GM23338 (cell line): ENCODE results near the gene BUB1. TPM values are rescaled to one million over a fixed set of nuclear protein-coding genes. Genes with fewer than 3 reads are reported as not detected.

Source experiments
- ATAC-seq: fragments of 200-7000 bp; cut with Tn5 transposase; 3 replicates; pipeline ENCODE4 v1.9.1; 2020
- DNase-seq: peaks from one replicate; pipeline ENCODE4 v3.0.0-alpha.2; 2015; ENCODE audit warnings: low spot score
- H2AFZ ChIP-seq: fragments of 200-600 bp; sonication (generic); 2 replicates; pipeline ENCODE4 v1.8.0; 2016; ENCODE audit warnings: antibody characterized with exemption, mild to moderate bottlenecking, moderate library complexity
- H3F3A ChIP-seq: fragments of 200-600 bp; sonication (generic); replicated peaks from 2 replicates; pipeline ENCODE4 v1.8.0; 2017; ENCODE audit warnings: antibody characterized with exemption, mixed run types, low read depth
- H3K27ac ChIP-seq: fragments of 200-600 bp; sonication (generic); 2 replicates; pipeline ENCODE4 v1.6.1; 2016; ENCODE audit warnings: low read depth
- H3K27me3 ChIP-seq: fragments of 200-600 bp; sonication (generic); 2 replicates; pipeline ENCODE4 v1.8.0; 2016; ENCODE audit warnings: mild to moderate bottlenecking, mixed run types, moderate library complexity; ENCODE audit not compliant: insufficient read depth
- H3K36me3 ChIP-seq: fragments of 200-600 bp; sonication (generic); 2 replicates; pipeline ENCODE4 v1.8.0; 2016; ENCODE audit warnings: mild to moderate bottlenecking; ENCODE audit not compliant: insufficient read depth
- H3K4me1 ChIP-seq: fragments of 200-600 bp; sonication (generic); 2 replicates; pipeline ENCODE4 v1.8.0; 2016; ENCODE audit warnings: mild to moderate bottlenecking, moderate library complexity; ENCODE audit not compliant: insufficient read depth
- H3K4me2 ChIP-seq: fragments of 200-600 bp; sonication (generic); 2 replicates; pipeline ENCODE4 v1.7.1; 2017; ENCODE audit warnings: mixed run types
- H3K4me3 ChIP-seq: fragments of 200-600 bp; sonication (generic); 2 replicates; pipeline ENCODE4 v1.6.1; 2016; ENCODE audit warnings: mixed run types
- H3K79me2 ChIP-seq: fragments of 200-600 bp; sonication (generic); replicated peaks from 2 replicates; pipeline ENCODE4 v1.8.0; 2017; ENCODE audit warnings: mild to moderate bottlenecking; ENCODE audit not compliant: insufficient read depth
- H3K9me2 ChIP-seq: fragments of 200-600 bp; sonication (generic); 2 replicates; pipeline ENCODE4 v1.8.0; 2017; ENCODE audit not compliant: insufficient read depth
- H4K20me1 ChIP-seq: fragments of 200-600 bp; sonication (generic); replicated peaks from 2 replicates; pipeline ENCODE4 v1.8.0; 2017; ENCODE audit warnings: mild to moderate bottlenecking; ENCODE audit not compliant: insufficient read depth
- H3K27ac Mint-ChIP-seq: 2 replicates; pipeline ENCODE4 v1.8.0; 2020; ENCODE audit warnings: inconsistent platforms, mild to moderate bottlenecking, moderate library complexity, mixed read lengths
- H3K27me3 Mint-ChIP-seq: 3 replicates; pipeline ENCODE4 v1.8.0; 2022; ENCODE audit warnings: low read depth, mild to moderate bottlenecking, moderate library complexity, mixed read lengths, inconsistent platforms; ENCODE audit not compliant: insufficient read depth, poor library complexity
- H3K36me3 Mint-ChIP-seq: 3 replicates; pipeline ENCODE4 v1.8.0; 2021; ENCODE audit warnings: low read depth, mild to moderate bottlenecking, inconsistent platforms, moderate library complexity, mixed read lengths
- H3K4me1 Mint-ChIP-seq: 3 replicates; pipeline ENCODE4 v1.8.0; 2020; ENCODE audit warnings: mild to moderate bottlenecking, inconsistent platforms, mixed read lengths
- H3K4me3 Mint-ChIP-seq: 3 replicates; pipeline ENCODE4 v1.8.0; 2021; ENCODE audit warnings: moderate library complexity, mild to moderate bottlenecking, inconsistent platforms, mixed read lengths
- H3K9me3 Mint-ChIP-seq: 3 replicates; pipeline ENCODE4 v1.8.0; 2020; ENCODE audit warnings: moderate library complexity, mild to moderate bottlenecking, inconsistent platforms, mixed read lengths
- JUNB ChIP-seq: IDR thresholded peaks from one replicate; pipeline ENCODE4 v1.6.1; 2016; ENCODE audit warnings: antibody characterized with exemption; ENCODE audit not compliant: unreplicated experiment
- NANOG ChIP-seq: IDR thresholded peaks from 2 replicates; pipeline ENCODE4 v1.6.1; 2016; ENCODE audit warnings: antibody characterized with exemption, borderline replicate concordance
- POLR2AphosphoS5 ChIP-seq: IDR thresholded peaks from 2 replicates; pipeline ENCODE4 v1.6.1; 2016; ENCODE audit warnings: antibody characterized with exemption, low read depth
- STAT1 ChIP-seq: IDR thresholded peaks from one replicate; pipeline ENCODE4 v1.6.1; 2016; ENCODE audit warnings: antibody characterized with exemption; ENCODE audit not compliant: unreplicated experiment
- ZNF114 ChIP-seq: fragments of 250-450 bp; sonication (Bioruptor Pico); IDR thresholded peaks from 2 replicates; pipeline ENCODE4 v1.5.0; 2020; ENCODE audit warnings: mild to moderate bottlenecking, moderate library complexity
- ZNF331 ChIP-seq: fragments of 250-450 bp; sonication (Bioruptor Pico); IDR thresholded peaks from 2 replicates; pipeline ENCODE4 v1.5.0; 2020; ENCODE audit warnings: low read depth, mild to moderate bottlenecking, moderate library complexity
- polyA plus RNA-seq: library from polyadenylated mRNA; unstranded; fragments of >200 nt; fragmentation: Nextera tagmentation; extraction: Ambion mirVana; gene quantifications from 2 replicates; pipeline ENCODE4 v1.2.1, GENCODE V29; 2016
- total RNA-seq: library from RNA; depleted of rRNA; stranded (reverse); fragments of >200 nt; shearing (Covaris generic); gene quantifications from 2 replicates; pipeline ENCODE4 v1.2.3, GENCODE V29; 2014
- TF ChIP-seq, protein P1 (sequence below): IDR thresholded peaks from one replicate; pipeline ENCODE4 v1.6.1; 2018; ENCODE audit warnings: antibody characterized with exemption; ENCODE audit not compliant: unreplicated experiment
- TF ChIP-seq, protein P2 (sequence below), 2 experiments: fragments of 200-600 bp in 1 of 2; sonication (generic) in 1 of 2; conservative IDR thresholded peaks; 2 replicates each; pipeline versions ENCODE4 v1.5.1 to v1.6.1; 2016 to 2017; ENCODE audit warnings: antibody characterized with exemption in 2 of 2, low read depth in 2 of 2, mild to moderate bottlenecking in 2 of 2, moderate library complexity in 1 of 2
- TF ChIP-seq, protein P3 (sequence below): IDR thresholded peaks from 2 replicates; pipeline ENCODE4 v1.6.1; 2016; ENCODE audit warnings: antibody characterized with exemption

The BUB1 gene
- total and polyA plus RNA-seq, 2 experiments from 2014 or later = 59.4 to 184 TPM

DNA sequence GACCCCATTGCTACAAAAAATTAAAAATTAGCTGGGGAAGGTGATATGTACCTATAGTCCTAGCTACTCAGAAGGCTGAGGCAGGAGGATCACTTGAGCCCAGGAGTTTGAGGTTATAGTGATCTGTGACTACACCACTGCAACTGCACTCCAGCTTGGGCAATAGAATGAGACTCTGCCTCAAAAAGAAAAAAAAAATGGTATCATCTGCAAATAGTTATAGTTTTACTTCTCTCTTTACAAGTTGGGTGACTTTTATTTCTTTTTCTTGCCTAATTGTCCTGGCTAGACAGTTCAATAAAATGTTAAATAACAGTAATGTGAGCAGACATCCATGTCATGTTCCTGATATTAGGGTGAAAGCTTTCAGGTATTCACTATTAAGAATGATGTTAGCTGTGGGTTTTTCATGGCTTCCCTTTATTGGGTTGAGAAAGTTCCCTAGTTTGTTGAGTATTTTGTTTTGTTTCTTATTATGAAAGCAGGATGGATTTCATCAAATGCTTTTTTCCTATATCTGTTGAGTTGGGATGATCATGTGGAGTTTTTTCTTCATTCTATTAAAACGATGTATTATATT lies 29.6 kb upstream of the BUB1 start:
- no peak for TF ChIP-seq ZNF331
- no peak overlapping the region for H3K4me3 Mint-ChIP-seq
- no peaks in the 10 kb centered on the region for H3K27me3 ChIP-seq

DNA sequence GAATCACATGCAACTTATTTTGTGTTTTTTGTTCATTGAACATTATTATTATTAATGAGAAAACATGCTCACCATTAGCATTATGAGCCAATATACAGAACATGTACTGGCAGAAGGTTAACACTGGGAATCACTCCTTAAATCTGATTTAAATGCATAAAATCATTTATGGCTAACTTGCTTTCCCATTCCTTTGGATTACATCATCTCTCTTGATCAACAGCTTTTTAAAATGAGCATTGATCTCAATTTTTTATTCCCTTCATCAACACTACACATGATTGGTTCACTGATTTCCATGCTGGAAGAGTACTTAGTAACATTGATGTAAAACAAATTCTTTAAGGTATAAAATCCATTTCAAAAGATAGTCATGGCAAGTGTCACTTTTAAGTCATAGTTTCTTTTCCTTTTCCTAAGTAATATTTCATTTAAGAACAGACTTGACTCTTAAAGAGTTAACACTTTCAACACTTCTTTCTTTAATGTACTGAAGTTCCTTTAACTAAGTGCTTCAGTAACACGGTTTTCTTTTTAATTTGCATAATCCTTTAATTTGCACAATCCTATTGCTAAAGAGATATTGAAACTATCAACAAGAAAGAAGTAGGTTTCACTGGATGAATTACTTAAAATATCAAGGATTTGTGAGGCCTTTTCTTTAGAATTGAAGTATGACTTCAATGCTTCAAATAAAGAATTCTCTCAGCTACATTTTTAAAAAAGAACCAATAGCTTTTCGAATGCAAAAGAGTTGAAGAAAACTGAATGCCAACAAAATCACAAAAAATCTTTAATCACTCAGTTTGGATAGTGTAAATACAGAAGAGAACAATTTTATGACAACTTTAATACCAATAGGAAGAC lies 24.9 kb upstream of the BUB1 start:
- Mint-ChIP-seq H3K9me3 (no peaks in the 10 kb centered on the region), H3K27ac (peak overlapping the region; percentile 7; the same call in 1 of the 2 replicates), H3K4me1 (peaks cover 26% of the 10 kb centered on the region), H3K4me3 (no peak overlapping the region), H3K36me3 (no peaks in the 10 kb centered on the region), H3K27me3 (no peaks in the 10 kb centered on the region)
- no peaks in the 10 kb centered on the region for H3F3A ChIP-seq
- ATAC-seq (no peak), DNase-seq (no peak)
- H3K9me2 ChIP-seq = peaks cover 6% of the 10 kb centered on the region; the same call in 1 of the 2 replicates
- H3K36me3 ChIP-seq = no peaks in the 10 kb centered on the region
- peaks cover 22% of the 10 kb centered on the region for H3K4me1 ChIP-seq
- no peaks in the 10 kb centered on the region for H3K27me3 ChIP-seq
- 0 out of 2 replicates have a peak overlapping the region, but pooled peaks have one; percentile 3 for H3K4me2 ChIP-seq
- H3K79me2 ChIP-seq = no peaks in the 10 kb centered on the region
- no peak overlapping the region for H3K4me3 ChIP-seq
- H3K27ac ChIP-seq = no peak overlapping the region
- no peak overlapping the region for H2AFZ ChIP-seq
- H4K20me1 ChIP-seq = no peaks in the 10 kb centered on the region
- TF ChIP-seq, protein P1, sequence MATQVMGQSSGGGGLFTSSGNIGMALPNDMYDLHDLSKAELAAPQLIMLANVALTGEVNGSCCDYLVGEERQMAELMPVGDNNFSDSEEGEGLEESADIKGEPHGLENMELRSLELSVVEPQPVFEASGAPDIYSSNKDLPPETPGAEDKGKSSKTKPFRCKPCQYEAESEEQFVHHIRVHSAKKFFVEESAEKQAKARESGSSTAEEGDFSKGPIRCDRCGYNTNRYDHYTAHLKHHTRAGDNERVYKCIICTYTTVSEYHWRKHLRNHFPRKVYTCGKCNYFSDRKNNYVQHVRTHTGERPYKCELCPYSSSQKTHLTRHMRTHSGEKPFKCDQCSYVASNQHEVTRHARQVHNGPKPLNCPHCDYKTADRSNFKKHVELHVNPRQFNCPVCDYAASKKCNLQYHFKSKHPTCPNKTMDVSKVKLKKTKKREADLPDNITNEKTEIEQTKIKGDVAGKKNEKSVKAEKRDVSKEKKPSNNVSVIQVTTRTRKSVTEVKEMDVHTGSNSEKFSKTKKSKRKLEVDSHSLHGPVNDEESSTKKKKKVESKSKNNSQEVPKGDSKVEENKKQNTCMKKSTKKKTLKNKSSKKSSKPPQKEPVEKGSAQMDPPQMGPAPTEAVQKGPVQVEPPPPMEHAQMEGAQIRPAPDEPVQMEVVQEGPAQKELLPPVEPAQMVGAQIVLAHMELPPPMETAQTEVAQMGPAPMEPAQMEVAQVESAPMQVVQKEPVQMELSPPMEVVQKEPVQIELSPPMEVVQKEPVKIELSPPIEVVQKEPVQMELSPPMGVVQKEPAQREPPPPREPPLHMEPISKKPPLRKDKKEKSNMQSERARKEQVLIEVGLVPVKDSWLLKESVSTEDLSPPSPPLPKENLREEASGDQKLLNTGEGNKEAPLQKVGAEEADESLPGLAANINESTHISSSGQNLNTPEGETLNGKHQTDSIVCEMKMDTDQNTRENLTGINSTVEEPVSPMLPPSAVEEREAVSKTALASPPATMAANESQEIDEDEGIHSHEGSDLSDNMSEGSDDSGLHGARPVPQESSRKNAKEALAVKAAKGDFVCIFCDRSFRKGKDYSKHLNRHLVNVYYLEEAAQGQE = no peak
- TF ChIP-seq ZNF114 (CRISPR knock-in tag) (no peak), POLR2AphosphoS5 (no peak), NANOG (no peak), STAT1 (no peak), JUNB (no peak)
- TF ChIP-seq, protein P2, sequence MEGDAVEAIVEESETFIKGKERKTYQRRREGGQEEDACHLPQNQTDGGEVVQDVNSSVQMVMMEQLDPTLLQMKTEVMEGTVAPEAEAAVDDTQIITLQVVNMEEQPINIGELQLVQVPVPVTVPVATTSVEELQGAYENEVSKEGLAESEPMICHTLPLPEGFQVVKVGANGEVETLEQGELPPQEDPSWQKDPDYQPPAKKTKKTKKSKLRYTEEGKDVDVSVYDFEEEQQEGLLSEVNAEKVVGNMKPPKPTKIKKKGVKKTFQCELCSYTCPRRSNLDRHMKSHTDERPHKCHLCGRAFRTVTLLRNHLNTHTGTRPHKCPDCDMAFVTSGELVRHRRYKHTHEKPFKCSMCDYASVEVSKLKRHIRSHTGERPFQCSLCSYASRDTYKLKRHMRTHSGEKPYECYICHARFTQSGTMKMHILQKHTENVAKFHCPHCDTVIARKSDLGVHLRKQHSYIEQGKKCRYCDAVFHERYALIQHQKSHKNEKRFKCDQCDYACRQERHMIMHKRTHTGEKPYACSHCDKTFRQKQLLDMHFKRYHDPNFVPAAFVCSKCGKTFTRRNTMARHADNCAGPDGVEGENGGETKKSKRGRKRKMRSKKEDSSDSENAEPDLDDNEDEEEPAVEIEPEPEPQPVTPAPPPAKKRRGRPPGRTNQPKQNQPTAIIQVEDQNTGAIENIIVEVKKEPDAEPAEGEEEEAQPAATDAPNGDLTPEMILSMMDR (conservative IDR thresholded peaks at IDR 0.05; ENCODE audit: low read depth in 2 of 2) = no peak
- TF ChIP-seq, protein P3, sequence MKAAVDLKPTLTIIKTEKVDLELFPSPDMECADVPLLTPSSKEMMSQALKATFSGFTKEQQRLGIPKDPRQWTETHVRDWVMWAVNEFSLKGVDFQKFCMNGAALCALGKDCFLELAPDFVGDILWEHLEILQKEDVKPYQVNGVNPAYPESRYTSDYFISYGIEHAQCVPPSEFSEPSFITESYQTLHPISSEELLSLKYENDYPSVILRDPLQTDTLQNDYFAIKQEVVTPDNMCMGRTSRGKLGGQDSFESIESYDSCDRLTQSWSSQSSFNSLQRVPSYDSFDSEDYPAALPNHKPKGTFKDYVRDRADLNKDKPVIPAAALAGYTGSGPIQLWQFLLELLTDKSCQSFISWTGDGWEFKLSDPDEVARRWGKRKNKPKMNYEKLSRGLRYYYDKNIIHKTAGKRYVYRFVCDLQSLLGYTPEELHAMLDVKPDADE = no peak

More for the DNA sequence above, 29.6 kb upstream of the BUB1 start:
- Histone ChIP-seq H2AFZ (no peak overlapping the region), H3K27ac (no peak overlapping the region), H4K20me1 (no peaks in the 10 kb centered on the region), H3K9me2 (no peaks in the 10 kb centered on the region), H3K79me2 (no peaks in the 10 kb centered on the region), H3F3A (no peaks in the 10 kb centered on the region), H3K4me3 (no peak overlapping the region), H3K4me2 (no peak overlapping the region), H3K36me3 (no peaks in the 10 kb centered on the region), H3K4me1 (peaks cover 19% of the 10 kb centered on the region)
- no peaks in the 10 kb centered on the region for H3K9me3 Mint-ChIP-seq
- ATAC-seq = no peak
- DNase-seq = no peak
- no peak overlapping the region for H3K27ac Mint-ChIP-seq
- H3K4me1 Mint-ChIP-seq = peaks cover 14% of the 10 kb centered on the region; the same call in 2 of the 3 replicates
- H3K27me3 Mint-ChIP-seq = no peaks in the 10 kb centered on the region
- H3K36me3 Mint-ChIP-seq = no peaks in the 10 kb centered on the region
